HG03025 (cell line): ENCODE measurements around the gene PAQR8.
"Not testable (repeated sequence)": the region's sequence is repeated elsewhere in the genome, so short reads cannot be mapped to it uniquely, and the experiment has no call there.

ENCODE experiments used
- ATAC-seq: cut with Tn5 transposase; IDR thresholded peaks from one replicate; pipeline ENCODE4 v1.9.1; 2021; ENCODE audit warnings: mild to moderate bottlenecking, moderate library complexity; ENCODE audit not compliant: unreplicated experiment, low FRiP score

The PAQR8 gene

GRCh38 chr6:52375780-52376556, 14.0 kb downstream of the PAQR8 start:
- ATAC-seq = no peak

- no peak for ATAC-seq
Observed at GRCh38 chr6:52376763-52377162, 14.8 kb downstream of the PAQR8 start.

GRCh38 chr6:52377538-52378221, 15.7 kb downstream of the PAQR8 start:
- no peak for ATAC-seq

GRCh38 chr6:52381249-52381648, 19.3 kb downstream of the PAQR8 start:
- ATAC-seq = no peak

- ATAC-seq = no peak
Observed at GRCh38 chr6:52384145-52384766, 22.3 kb downstream of the PAQR8 start.

- ATAC-seq = no peak
Observed at GRCh38 chr6:52385074-52385473, 23.1 kb downstream of the PAQR8 start.

- ATAC-seq = not testable (repeated sequence)
Observed at GRCh38 chr6:52388119-52388518, 26.2 kb downstream of the PAQR8 start.

GRCh38 chr6:52388790-52389189, 26.8 kb downstream of the PAQR8 start:
- no peak for ATAC-seq

- ATAC-seq = no peak
Observed at GRCh38 chr6:52389264-52389625, 27.3 kb downstream of the PAQR8 start.

GRCh38 chr6:52389626-52390360, 27.8 kb downstream of the PAQR8 start:
- peak; percentile 51 for ATAC-seq

GRCh38 chr6:52390361-52390727, 28.4 kb downstream of the PAQR8 start:
- ATAC-seq = peak; percentile 38

GRCh38 chr6:52391599-52391998, 29.6 kb downstream of the PAQR8 start:
- ATAC-seq = no peak

- no peak for ATAC-seq
Observed at GRCh38 chr6:52392944-52393343, 31.0 kb downstream of the PAQR8 start.

- no peak for ATAC-seq
Observed at GRCh38 chr6:52393780-52394179, 31.8 kb downstream of the PAQR8 start.

GRCh38 chr6:52394251-52394666, 32.3 kb downstream of the PAQR8 start:
- ATAC-seq = peak; percentile 56

- ATAC-seq = no peak
Observed at GRCh38 chr6:52395969-52396368, 34.0 kb downstream of the PAQR8 start.

- no peak for ATAC-seq
Observed at GRCh38 chr6:52399511-52400312, 37.8 kb downstream of the PAQR8 start.

GRCh38 chr6:52400313-52401041, 38.5 kb downstream of the PAQR8 start:
- no peak for ATAC-seq

GRCh38 chr6:52403086-52403485, 41.1 kb downstream of the PAQR8 start:
- ATAC-seq = no peak

- ATAC-seq = no peak
Observed at GRCh38 chr6:52403627-52404026, 41.7 kb downstream of the PAQR8 start.
